Measurements from ENCODE around the gene EMC6. TPM values are rescaled to one million over a fixed set of nuclear protein-coding genes. Genes with fewer than 3 reads are reported as not detected.
"Not testable (repeated sequence)": the region's sequence is repeated elsewhere in the genome, so short reads cannot be mapped to it uniquely, and the experiment has no call there.

EMC6 gene
- polyA plus RNA-seq, 12 donors = 25.5 to 93.0 (median 30.8) TPM; not detected in 1

GRCh38 chr17:3704931-3705717, 36.5 kb downstream of the EMC6 start:
- no peak for DNase-seq

- DNase-seq = not testable (repeated sequence)
These were observed 37.0 kb downstream of the EMC6 start for GRCh38 chr17:3705718-3705984.

- no peak for DNase-seq
These were observed 39.8 kb downstream of the EMC6 start for GRCh38 chr17:3708366-3708765.

GRCh38 chr17:3710951-3711383, 42.4 kb downstream of the EMC6 start:
- DNase-seq = no peak

GRCh38 chr17:3712811-3713463, 44.3 kb downstream of the EMC6 start:
- DNase-seq = no peak

GRCh38 chr17:3715296-3715695, 46.7 kb downstream of the EMC6 start:
- no peak for DNase-seq

- no peak for DNase-seq
These were observed 49.6 kb downstream of the EMC6 start for GRCh38 chr17:3718201-3718600.

GRCh38 chr17:3719265-3719664, 50.7 kb downstream of the EMC6 start:
- DNase-seq = no peak

Other genes with a start within 250 kb of the EMC6 start
- gene OR1E2, start 235.0 kb upstream of the EMC6 start, polyA plus RNA-seq (ENCODE audit: insufficient read length in 12 of 12) = not detected
- 1 to 10 TPM in 1 of 12 donors, under 1 TPM in 7, not detected in 4; 0.13 to 1.9 (median 0.60) TPM for gene SPATA22, start 197.0 kb upstream of the EMC6 start, polyA plus RNA-seq (ENCODE audit: insufficient read length in 12 of 12)
- gene ASPA, start 192.8 kb upstream of the EMC6 start, polyA plus RNA-seq (ENCODE audit: insufficient read length in 12 of 12) = 1 to 10 TPM in 11 of 12 donors, not detected in 1; 1.6 to 7.9 (median 4.4) TPM
- 1 to 10 TPM in 9 of 12 donors, under 1 TPM in 2, not detected in 1; 0.92 to 5.7 (median 1.6) TPM for gene TRPV3, start 111.0 kb upstream of the EMC6 start, polyA plus RNA-seq (ENCODE audit: insufficient read length in 12 of 12)
- gene TRPV1, start 59.4 kb upstream of the EMC6 start, polyA plus RNA-seq (ENCODE audit: insufficient read length in 12 of 12) = 1 to 10 TPM in 11 of 12 donors, not detected in 1; 3.9 to 7.8 (median 5.3) TPM
- 10 to 100 TPM in 1 of 12 donors, 1 to 10 TPM in 10, not detected in 1; 5.6 to 12.0 (median 6.7) TPM for gene SHPK, start 32.6 kb upstream of the EMC6 start, polyA plus RNA-seq (ENCODE audit: insufficient read length in 12 of 12)
- gene CTNS, start 32.1 kb upstream of the EMC6 start, polyA plus RNA-seq (ENCODE audit: insufficient read length in 12 of 12) = 10 to 100 TPM in 2 of 12 donors, 1 to 10 TPM in 9, not detected in 1; 6.9 to 15.0 (median 8.8) TPM
- 10 to 100 TPM in 11 of 12 donors, not detected in 1; 33.5 to 68.4 (median 50.9) TPM for gene TAX1BP3, start 234 bp upstream of the EMC6 start, polyA plus RNA-seq (ENCODE audit: insufficient read length in 12 of 12)
- gene P2RX5, start 27.3 kb downstream of the EMC6 start, polyA plus RNA-seq (ENCODE audit: insufficient read length in 12 of 12) = 10 to 100 TPM in 11 of 12 donors, not detected in 1; 11.5 to 51.0 (median 26.8) TPM
- 1 to 10 TPM in 11 of 12 donors, not detected in 1; 3.7 to 8.4 (median 5.9) TPM for gene HASPIN, start 55.1 kb downstream of the EMC6 start, polyA plus RNA-seq (ENCODE audit: insufficient read length in 12 of 12)
- gene ITGAE, start 132.4 kb downstream of the EMC6 start, polyA plus RNA-seq (ENCODE audit: insufficient read length in 12 of 12) = 10 to 100 TPM in 11 of 12 donors, not detected in 1; 14.2 to 38.6 (median 31.7) TPM
- gene NCBP3, start 177.4 kb downstream of the EMC6 start, polyA plus RNA-seq (ENCODE audit: insufficient read length in 12 of 12) = 10 to 100 TPM in 11 of 12 donors, not detected in 1; 41.3 to 88.1 (median 62.2) TPM
- gene CAMKK1, start 224.2 kb downstream of the EMC6 start, polyA plus RNA-seq (ENCODE audit: insufficient read length in 12 of 12) = 1 to 10 TPM in 11 of 12 donors, not detected in 1; 5.6 to 8.7 (median 7.4) TPM
- gene P2RX1, start 247.7 kb downstream of the EMC6 start, polyA plus RNA-seq (ENCODE audit: insufficient read length in 12 of 12) = 10 to 100 TPM in 1 of 12 donors, 1 to 10 TPM in 10, not detected in 1; 1.7 to 28.8 (median 2.5) TPM